Ureter (tissue), 1 donor: ENCODE results near the gene ASTE1. TPM values are rescaled to one million over a fixed set of nuclear protein-coding genes. Genes with fewer than 3 reads are reported as not detected.

ENCODE experiments used
- total RNA-seq: library from RNA; stranded (reverse); gene quantifications from one replicate; pipeline ENCODE4 v1.2.4, GENCODE V29; 2023
- donor health status: DM: yes; HTN: yes; CAD: no.

Gene ASTE1
- total RNA-seq, 1 donor from 2014 or later, result 12.8 TPM

Other genes starting within 250 kb of the ASTE1 start
- gene ATP2C1, start 132.7 kb downstream of the ASTE1 start, total RNA-seq, result 86.9 TPM
- gene NEK11, start 52 bp upstream of the ASTE1 start, total RNA-seq, result 10.2 TPM